ENCODE results near the gene GZMM.

Gene GZMM

DNA sequence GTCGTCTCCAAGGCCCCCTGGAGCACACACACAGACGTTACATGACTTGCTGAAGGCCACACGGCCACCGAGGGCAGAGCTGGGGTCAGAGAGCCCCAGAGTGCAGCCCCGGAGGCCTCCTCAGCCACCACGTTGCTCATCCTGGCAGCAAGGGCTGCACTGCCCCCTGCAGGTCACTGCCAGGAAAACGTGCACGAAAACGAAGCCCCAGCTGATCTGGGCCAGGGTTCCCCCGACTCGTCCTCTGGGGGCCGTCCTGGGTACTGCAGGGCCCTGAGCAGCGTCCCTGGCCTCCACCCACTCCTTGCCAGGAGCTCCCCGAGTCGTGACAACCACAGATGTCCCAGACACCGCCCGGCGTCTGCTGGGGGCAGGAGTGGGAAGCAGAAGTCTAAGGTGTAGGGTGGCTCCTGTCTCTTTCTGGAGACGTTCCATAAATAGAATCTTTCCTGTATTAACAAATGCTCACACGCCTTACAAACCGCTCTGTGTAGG lies 33.2 kb upstream of the GZMM start:
- peak overlapping the region; percentile 60 for H3K4me2 ChIP-seq (ENCODE audit: low read length)
- peak; percentile 82 to 89 for DNase-seq
- H3K18ac ChIP-seq (ENCODE audit: low read length) = peak overlapping the region; percentile 19
- H3K23ac ChIP-seq (ENCODE audit: low read length) = no peak overlapping the region
- peaks cover 11 to 15% of the 10 kb centered on the region in 2 experiments for H3K36me3 ChIP-seq (ENCODE audit: control insufficient read depth in 1 of 2, insufficient read depth in 2 of 2, low read length in 2 of 2)
- peak overlapping the region; percentile 67 for H3K27ac ChIP-seq (ENCODE audit: low read depth, low read length)
- peak overlapping the region; percentile 29 for H2BK5ac ChIP-seq (ENCODE audit: low read depth, low read length, poor library complexity)
- peak overlapping the region; percentile 32 for H4K12ac ChIP-seq (ENCODE audit: low read depth, low read length)
- H3K4me3 ChIP-seq (ENCODE audit: low read depth, low read length) = no peak overlapping the region
- peaks cover 3% of the 10 kb centered on the region for H3K9me3 ChIP-seq (ENCODE audit: insufficient read depth, low read depth, low read length)
- peak overlapping the region; percentile 39 for H4K8ac ChIP-seq (ENCODE audit: low read depth, low read length)
- H3K14ac ChIP-seq (ENCODE audit: low read length) = peak overlapping the region; percentile 41
- H2BK120ac ChIP-seq (ENCODE audit: insufficient read depth, low read length, poor library complexity) = peak overlapping the region; percentile 74
- peak overlapping the region; percentile 47 for H2AK5ac ChIP-seq (ENCODE audit: low read length)
- peaks cover 17% of the 10 kb centered on the region for H3K79me1 ChIP-seq (ENCODE audit: low read length)
- peak overlapping the region; percentile 21 for H2BK12ac ChIP-seq (ENCODE audit: low read length)
- no peak overlapping the region for H2AFZ ChIP-seq (ENCODE audit: insufficient read depth, low read length, poor library complexity)
- no CpG with 5 or more reads among the region's 21 CpGs for WGBS (ENCODE audit: extremely low coverage, insufficient coverage, insufficient read length)
- H3K79me2 ChIP-seq (ENCODE audit: control insufficient read depth, insufficient read depth, low read length, poor library complexity) = peaks cover 5% of the 10 kb centered on the region
- no peak overlapping the region for H3K9ac ChIP-seq (ENCODE audit: low read length)
- peak overlapping the region; percentile 24 for H3K4ac ChIP-seq (ENCODE audit: low read depth, low read length)
- H4K91ac ChIP-seq (ENCODE audit: low read depth, low read length) = peak overlapping the region; percentile 56
- no peaks in the 10 kb centered on the region for H3K27me3 ChIP-seq (ENCODE audit: insufficient read depth, low read length)
- peaks cover 18 to 27% of the 10 kb centered on the region in 2 experiments for H3K4me1 ChIP-seq (ENCODE audit: control insufficient read depth in 1 of 2, insufficient read depth in 2 of 2, low read length in 2 of 2)

DNA sequence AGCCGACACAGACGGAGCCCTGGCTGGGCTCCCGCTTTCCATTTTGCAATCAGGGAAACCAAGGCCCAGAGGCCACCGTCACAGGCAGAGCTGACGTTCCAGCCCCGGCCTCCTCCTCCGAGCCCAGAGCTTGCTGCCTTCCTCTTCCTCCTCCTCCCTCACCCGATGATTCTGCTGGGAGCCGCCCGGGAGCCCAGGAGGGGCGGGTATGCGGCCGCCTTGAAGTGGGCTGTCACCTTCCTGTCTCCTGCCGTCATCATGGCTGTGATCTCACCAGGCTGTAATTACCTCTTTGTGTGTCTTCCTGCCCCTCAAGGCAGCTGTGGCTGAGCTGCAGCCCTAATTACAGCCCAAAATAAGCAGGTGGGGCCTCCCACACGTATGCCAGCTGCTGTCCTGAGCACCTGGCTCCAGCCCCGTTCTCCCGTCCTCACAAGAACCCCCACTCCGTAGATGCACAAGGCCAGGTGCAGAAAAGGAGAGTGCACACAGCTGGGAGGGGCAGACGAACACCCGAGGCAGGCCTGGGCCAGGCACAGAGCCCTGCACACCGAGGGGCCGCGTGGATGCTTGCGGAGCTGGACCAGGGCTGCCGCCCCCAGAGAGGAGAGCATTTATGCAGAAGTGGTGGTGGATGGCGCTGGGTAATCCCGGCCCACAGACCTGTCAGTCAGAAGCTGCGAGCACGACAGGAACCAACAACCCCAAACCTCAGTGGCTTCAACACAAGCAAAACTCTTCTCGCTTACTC lies 32.6 kb upstream of the GZMM start:
- DNase-seq = peak; percentile 85 to 88
- Histone ChIP-seq H2AFZ (ENCODE audit: insufficient read depth, low read length, poor library complexity) (no peak overlapping the region), H3K23ac (ENCODE audit: low read length) (no peak overlapping the region), H3K4ac (ENCODE audit: low read depth, low read length) (no peak overlapping the region), H3K27ac (ENCODE audit: low read depth, low read length) (peak overlapping the region; percentile 67), H2BK120ac (ENCODE audit: insufficient read depth, low read length, poor library complexity) (peak overlapping the region; percentile 74), H3K4me1 (ENCODE audit: control insufficient read depth in 1 of 2, insufficient read depth in 2 of 2, low read length in 2 of 2) (peaks cover 18 to 28% of the 10 kb centered on the region in 2 experiments), H4K91ac (ENCODE audit: low read depth, low read length) (peak overlapping the region; percentile 56), H3K9ac (ENCODE audit: low read length) (no peak overlapping the region), H3K79me1 (ENCODE audit: low read length) (peaks cover 17% of the 10 kb centered on the region), H3K36me3 (ENCODE audit: control insufficient read depth in 1 of 2, insufficient read depth in 2 of 2, low read length in 2 of 2) (peaks cover 11 to 15% of the 10 kb centered on the region in 2 experiments), H4K12ac (ENCODE audit: low read depth, low read length) (peak overlapping the region; percentile 32), H2BK12ac (ENCODE audit: low read length) (no peak overlapping the region), H3K9me3 (ENCODE audit: insufficient read depth, low read depth, low read length) (peaks cover 3% of the 10 kb centered on the region), H3K4me3 (ENCODE audit: low read depth, low read length) (no peak overlapping the region), H3K27me3 (ENCODE audit: insufficient read depth, low read length) (no peaks in the 10 kb centered on the region), H3K18ac (ENCODE audit: low read length) (peak overlapping the region; percentile 19), H3K4me2 (ENCODE audit: low read length) (peak overlapping the region; percentile 60), H2AK5ac (ENCODE audit: low read length) (peak overlapping the region; percentile 18), H4K8ac (ENCODE audit: low read depth, low read length) (peak overlapping the region; percentile 39), H2BK5ac (ENCODE audit: low read depth, low read length, poor library complexity) (peak overlapping the region; percentile 29), H3K79me2 (ENCODE audit: control insufficient read depth, insufficient read depth, low read length, poor library complexity) (peaks cover 5% of the 10 kb centered on the region), H3K14ac (ENCODE audit: low read length) (peak overlapping the region; percentile 41)
- no CpG with 5 or more reads among the region's 30 CpGs for WGBS (ENCODE audit: extremely low coverage, insufficient coverage, insufficient read length)

DNA sequence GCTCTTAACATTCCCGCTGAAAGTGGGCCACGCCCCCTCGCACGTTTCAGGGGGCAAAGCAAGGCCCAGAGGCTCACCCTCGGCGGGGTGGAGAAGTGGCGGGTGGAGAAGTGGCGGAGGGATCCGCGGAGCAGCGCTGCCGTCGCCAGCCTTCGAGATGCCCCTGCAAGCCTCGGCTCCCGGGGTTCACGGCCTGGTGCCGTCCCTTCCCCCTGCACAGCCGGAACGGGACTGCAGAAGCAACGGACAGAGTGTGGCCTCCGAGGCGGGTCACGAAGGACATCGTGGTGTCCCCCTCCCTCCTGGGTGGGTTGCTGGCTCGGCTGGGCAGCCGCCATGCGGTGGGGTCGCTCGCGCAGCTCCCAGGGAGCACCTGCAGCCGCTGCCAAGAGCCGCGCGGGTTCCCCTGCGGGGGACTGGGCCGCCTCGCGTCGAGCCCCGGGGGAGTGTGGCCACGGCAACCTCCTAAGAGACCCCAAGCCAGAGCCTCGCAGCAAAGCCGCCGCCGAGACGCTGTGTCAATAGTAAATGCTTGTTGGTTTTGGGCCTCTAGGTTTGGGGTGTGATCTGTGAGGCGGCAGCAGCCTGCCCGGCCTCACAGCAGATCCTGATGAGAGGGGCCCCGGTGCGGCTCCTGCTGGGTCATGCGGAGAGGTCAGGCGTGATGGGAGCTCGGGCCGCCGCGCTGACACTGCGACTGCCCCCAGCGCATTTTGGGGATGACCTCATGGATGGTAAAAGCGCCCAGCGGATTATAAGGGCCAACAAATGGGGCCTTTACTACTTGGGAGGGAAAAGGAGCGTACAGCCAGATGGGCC lies 31.1 kb upstream of the GZMM start:
- no CpG with 5 or more reads among the region's 62 CpGs for WGBS (ENCODE audit: extremely low coverage, insufficient coverage, insufficient read length)
- Histone ChIP-seq H3K9me3 (ENCODE audit: insufficient read depth, low read depth, low read length) (peaks cover 3% of the 10 kb centered on the region), H3K36me3 (ENCODE audit: control insufficient read depth in 1 of 2, insufficient read depth in 2 of 2, low read length in 2 of 2) (peaks cover 11 to 15% of the 10 kb centered on the region in 2 experiments), H3K27me3 (ENCODE audit: insufficient read depth, low read length) (no peaks in the 10 kb centered on the region), H2BK5ac (ENCODE audit: low read depth, low read length, poor library complexity) (no peak overlapping the region), H3K27ac (ENCODE audit: low read depth, low read length) (no peak overlapping the region), H4K8ac (ENCODE audit: low read depth, low read length) (no peak overlapping the region), H3K4me2 (ENCODE audit: low read length) (no peak overlapping the region), H2AK5ac (ENCODE audit: low read length) (no peak overlapping the region), H2AFZ (ENCODE audit: insufficient read depth, low read length, poor library complexity) (no peak overlapping the region), H4K12ac (ENCODE audit: low read depth, low read length) (no peak overlapping the region), H4K91ac (ENCODE audit: low read depth, low read length) (no peak overlapping the region), H3K14ac (ENCODE audit: low read length) (no peak overlapping the region), H3K4me3 (ENCODE audit: low read depth, low read length) (no peak overlapping the region), H2BK12ac (ENCODE audit: low read length) (no peak overlapping the region), H3K79me1 (ENCODE audit: low read length) (peaks cover 6% of the 10 kb centered on the region), H2BK120ac (ENCODE audit: insufficient read depth, low read length, poor library complexity) (no peak overlapping the region), H3K9ac (ENCODE audit: low read length) (no peak overlapping the region), H3K4ac (ENCODE audit: low read depth, low read length) (no peak overlapping the region), H3K23ac (ENCODE audit: low read length) (no peak overlapping the region), H3K4me1 (ENCODE audit: control insufficient read depth in 1 of 2, insufficient read depth in 2 of 2, low read length in 2 of 2) (peaks cover 22 to 32% of the 10 kb centered on the region in 2 experiments), H3K79me2 (ENCODE audit: control insufficient read depth, insufficient read depth, low read length, poor library complexity) (no peaks in the 10 kb centered on the region), H3K18ac (ENCODE audit: low read length) (no peak overlapping the region)
- no peak for DNase-seq

DNA sequence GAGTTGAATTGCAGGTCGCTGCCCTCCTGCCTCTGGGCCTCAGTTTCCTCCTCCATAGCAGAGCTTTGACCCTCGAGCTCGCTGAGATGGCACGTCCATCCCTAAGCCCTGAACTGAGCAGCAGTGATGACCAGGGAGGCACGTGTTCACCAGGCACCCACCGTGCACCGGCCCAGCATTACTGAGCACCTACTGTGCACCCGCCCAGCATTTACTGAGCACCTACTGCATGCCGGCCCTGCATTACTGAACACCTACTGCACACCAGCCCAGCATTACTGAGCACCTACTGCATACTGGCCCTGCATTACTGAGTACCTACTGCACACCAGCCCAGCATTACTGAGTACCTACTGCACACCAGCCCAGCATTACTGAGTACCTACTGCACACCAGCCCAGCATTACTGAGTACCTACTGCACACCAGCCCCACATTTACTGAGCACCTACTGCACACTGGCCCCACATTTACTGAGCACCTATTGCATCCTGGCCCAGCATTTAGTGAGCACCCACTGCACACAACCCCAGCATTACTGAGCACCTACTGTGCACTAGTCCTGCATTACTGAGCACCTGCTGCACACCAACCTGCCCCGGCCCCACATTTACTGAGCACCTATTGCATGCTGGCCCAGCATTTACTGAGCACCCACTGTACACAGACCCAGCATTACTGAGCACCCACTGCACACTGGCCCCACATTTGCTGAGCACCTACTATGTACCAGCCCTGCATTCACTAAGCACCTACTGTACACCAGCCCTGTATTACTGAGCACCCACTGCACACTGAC lies 30.3 kb upstream of the GZMM start:
- H2BK120ac ChIP-seq (ENCODE audit: insufficient read depth, low read length, poor library complexity) = no peak overlapping the region

More for the DNA sequence above, 30.3 kb upstream of the GZMM start:
- peaks cover 11 to 15% of the 10 kb centered on the region in 2 experiments for H3K36me3 ChIP-seq (ENCODE audit: control insufficient read depth in 1 of 2, insufficient read depth in 2 of 2, low read length in 2 of 2)
- no CpG with 5 or more reads among the region's 10 CpGs for WGBS (ENCODE audit: extremely low coverage, insufficient coverage, insufficient read length)
- H3K23ac ChIP-seq (ENCODE audit: low read length) = no peak overlapping the region
- DNase-seq = no peak
- no peak overlapping the region for H3K4ac ChIP-seq (ENCODE audit: low read depth, low read length)
- no peak overlapping the region for H3K14ac ChIP-seq (ENCODE audit: low read length)
- no peak overlapping the region for H3K27ac ChIP-seq (ENCODE audit: low read depth, low read length)
- peak overlapping the region; percentile 38 for H3K4me3 ChIP-seq (ENCODE audit: low read depth, low read length)
- no peak overlapping the region for H2BK5ac ChIP-seq (ENCODE audit: low read depth, low read length, poor library complexity)
- H3K9ac ChIP-seq (ENCODE audit: low read length) = no peak overlapping the region
- no peak overlapping the region for H4K91ac ChIP-seq (ENCODE audit: low read depth, low read length)
- peaks cover 15 to 25% of the 10 kb centered on the region in 2 experiments for H3K4me1 ChIP-seq (ENCODE audit: control insufficient read depth in 1 of 2, insufficient read depth in 2 of 2, low read length in 2 of 2)
- no peak overlapping the region for H2BK12ac ChIP-seq (ENCODE audit: low read length)
- H3K79me1 ChIP-seq (ENCODE audit: low read length) = peaks cover 6% of the 10 kb centered on the region
- no peak overlapping the region for H4K8ac ChIP-seq (ENCODE audit: low read depth, low read length)
- no peaks in the 10 kb centered on the region for H3K79me2 ChIP-seq (ENCODE audit: control insufficient read depth, insufficient read depth, low read length, poor library complexity)
- peaks cover 3% of the 10 kb centered on the region for H3K9me3 ChIP-seq (ENCODE audit: insufficient read depth, low read depth, low read length)
- no peak overlapping the region for H2AK5ac ChIP-seq (ENCODE audit: low read length)
- H4K12ac ChIP-seq (ENCODE audit: low read depth, low read length) = no peak overlapping the region
- H3K27me3 ChIP-seq (ENCODE audit: insufficient read depth, low read length) = no peaks in the 10 kb centered on the region
- no peak overlapping the region for H3K18ac ChIP-seq (ENCODE audit: low read length)
- H3K4me2 ChIP-seq (ENCODE audit: low read length) = no peak overlapping the region
- H2AFZ ChIP-seq (ENCODE audit: insufficient read depth, low read length, poor library complexity) = no peak overlapping the region

All from trophoblast cell (in vitro differentiated cells and primary cell).